BJ (cell line): ENCODE data around the gene PFDN2. TPM values are rescaled to one million over a fixed set of nuclear protein-coding genes. Genes with fewer than 3 reads are reported as not detected.

ENCODE experiments used
- CTCF ChIA-PET: fragments of 350-600 bp; formaldehyde crosslinking; extraction: SDS; loops from one replicate; lab custom pipeline; 2021; ENCODE audit warnings: antibody characterized with exemption, inconsistent platforms; lab: Yijun Ruan, JAX
- POLR2A ChIA-PET: fragments of 300-600 bp; sonication (Branson Sonifier 250); formaldehyde crosslinking; extraction: SDS; loops from one replicate; lab custom pipeline; 2021; ENCODE audit warnings: antibody characterized with exemption; lab: Charles Lee
- DNase-seq: peaks from one replicate; pipeline ENCODE4 v3.0.0-alpha.2; 2011; ENCODE audit warnings: low read depth
- H3K27me3 ChIP-seq: 2 replicates; pipeline ENCODE4 v1.6.0; 2011; ENCODE audit warnings: low read length; ENCODE audit not compliant: control insufficient read depth, insufficient read depth
- H3K36me3 ChIP-seq: 2 replicates; pipeline ENCODE4 v1.5.1; 2011; ENCODE audit warnings: low read length; ENCODE audit not compliant: control insufficient read depth, insufficient read depth
- H3K4me3 ChIP-seq: 2 replicates; pipeline ENCODE4 v1.5.1; 2011; ENCODE audit warnings: low read depth, mild to moderate bottlenecking, control low read depth, low read length
- CTCF ChIP-seq: IDR thresholded peaks from 2 replicates; pipeline ENCODE4 v1.5.1; 2011; ENCODE audit warnings: low read depth, mild to moderate bottlenecking, control low read depth, inconsistent platforms, low read length, moderate library complexity; ENCODE audit not compliant: insufficient read depth
- polyA plus RNA-seq: library from polyadenylated mRNA; depleted of rRNA; stranded (reverse); fragments of >200 nt; gene quantifications from 2 replicates; pipeline ENCODE4 v1.2.3, GENCODE V29; 2011

Gene PFDN2
- polyA plus RNA-seq, 1 experiment = 32.9 TPM

GRCh38 chr1:161153176-161153575 is 35.3 kb upstream of the PFDN2 start:
- H3K4me3 ChIP-seq = peak overlapping the region; percentile 72
- POLR2A ChIA-PET = interaction anchor here (0.6 kb wide), 5 partner anchors 13 to 117 kb away, joined by 3 to 11 read pairs (median 3); partner anchors contain the start of genes DEDD, PPOX and USF1
- H3K27me3 ChIP-seq = no peaks in the 10 kb centered on the region
- no peak for TF ChIP-seq CTCF
- CTCF ChIA-PET = interaction anchor here (0.7 to 1.0 kb wide), 3 partner anchors 10 to 78 kb away, joined by 3 to 4 read pairs (median 3); no protein-coding TSS in a partner anchor
- no peak for DNase-seq
- H3K36me3 ChIP-seq = peaks cover 3% of the 10 kb centered on the region; the same call in 1 of the 2 replicates

GRCh38 chr1:161145832-161146231 is 28.0 kb upstream of the PFDN2 start:
- Histone ChIP-seq H3K4me3 (no peak overlapping the region), H3K36me3 (no peaks in the 10 kb centered on the region), H3K27me3 (no peaks in the 10 kb centered on the region)
- ChIA-PET CTCF (no interaction called here), POLR2A (interaction anchor here (0.6 kb wide), 1 partner anchor 754 kb away, joined by 3 read pairs; no protein-coding TSS in a partner anchor)
- no peak for DNase-seq
- TF ChIP-seq CTCF = no peak

- DNase-seq = no peak
- ChIA-PET POLR2A (interaction anchor here (0.6 kb wide), 1 partner anchor 32 kb away, joined by 3 read pairs; no protein-coding TSS in a partner anchor), CTCF (interaction anchor here (0.9 to 3.8 kb wide), 9 partner anchors 8 to 145 kb away, joined by 3 to 36 read pairs (median 4); partner anchors contain the start of gene PPOX)
- no peaks in the 10 kb centered on the region for H3K27me3 ChIP-seq
- H3K4me3 ChIP-seq = no peak overlapping the region
- H3K36me3 ChIP-seq = no peaks in the 10 kb centered on the region
- TF ChIP-seq CTCF = no peak
Observed at GRCh38 chr1:161140755-161141400, 23.0 kb upstream of the PFDN2 start.

- H3K4me3 ChIP-seq = no peak overlapping the region
- POLR2A ChIA-PET = no interaction called here
- H3K36me3 ChIP-seq = no peaks in the 10 kb centered on the region
- no peaks in the 10 kb centered on the region for H3K27me3 ChIP-seq
- TF ChIP-seq CTCF = peak; percentile 63
- no peak for DNase-seq
- CTCF ChIA-PET = interaction anchor here (0.6 to 3.8 kb wide), 5 partner anchors 10 to 148 kb away, joined by 3 to 36 read pairs (median 4); partner anchors contain the start of gene PPOX
Observed at GRCh38 chr1:161139766-161140165, 21.9 kb upstream of the PFDN2 start.

- CTCF ChIA-PET = interaction anchor here (0.7 to 3.8 kb wide), 12 partner anchors 11 to 148 kb away, joined by 3 to 36 read pairs (median 4); partner anchors contain the start of gene KLHDC9
Observed at GRCh38 chr1:161138431-161138830, 20.6 kb upstream of the PFDN2 start.

More at GRCh38 chr1:161138431-161138830, 20.6 kb upstream of the PFDN2 start:
- DNase-seq = no peak
- POLR2A ChIA-PET = interaction anchor here (0.6 kb wide), 1 partner anchor 125 kb away, joined by 3 read pairs; no protein-coding TSS in a partner anchor
- Histone ChIP-seq H3K4me3 (no peak overlapping the region), H3K36me3 (no peaks in the 10 kb centered on the region), H3K27me3 (no peaks in the 10 kb centered on the region)
- TF ChIP-seq CTCF = no peak
